ENCODE data around the gene DIAPH3. TPM values are rescaled to one million over a fixed set of nuclear protein-coding genes. Genes with fewer than 3 reads are reported as not detected.

DIAPH3 gene
- total RNA-seq, 1 donor, result 0.54 TPM

GRCh38 chr13:59801107-59801880 is 362.4 kb downstream of the DIAPH3 start:
- DNase-seq (ENCODE audit: low read depth in 2 of 3, low spot score in 2 of 3), result no peak

GRCh38 chr13:59793107-59793506 is 370.6 kb downstream of the DIAPH3 start:
- DNase-seq (ENCODE audit: low read depth in 2 of 3, low spot score in 2 of 3), result no peak

DNA sequence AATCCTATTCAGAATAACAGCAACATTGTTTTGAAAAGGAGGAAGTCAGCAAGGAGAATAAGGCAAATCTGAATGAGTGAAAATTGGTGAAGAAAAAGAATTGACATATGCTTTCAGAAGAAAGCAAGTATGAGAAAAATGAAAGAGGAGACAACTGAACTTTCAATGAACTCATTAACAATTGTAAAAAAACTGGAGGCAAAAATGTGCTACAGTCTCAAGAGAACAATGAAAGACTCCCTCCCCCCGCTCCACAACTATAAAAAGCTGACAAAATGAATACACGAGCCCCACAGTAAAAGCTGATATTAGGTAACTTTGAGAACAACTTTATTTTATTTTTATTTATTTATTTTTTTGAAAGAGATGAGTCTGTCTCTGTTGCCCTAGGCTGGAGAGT is 373.1 kb downstream of the DIAPH3 start:
- no peak for DNase-seq (ENCODE audit: low read depth in 2 of 3, low spot score in 2 of 3)

DNA sequence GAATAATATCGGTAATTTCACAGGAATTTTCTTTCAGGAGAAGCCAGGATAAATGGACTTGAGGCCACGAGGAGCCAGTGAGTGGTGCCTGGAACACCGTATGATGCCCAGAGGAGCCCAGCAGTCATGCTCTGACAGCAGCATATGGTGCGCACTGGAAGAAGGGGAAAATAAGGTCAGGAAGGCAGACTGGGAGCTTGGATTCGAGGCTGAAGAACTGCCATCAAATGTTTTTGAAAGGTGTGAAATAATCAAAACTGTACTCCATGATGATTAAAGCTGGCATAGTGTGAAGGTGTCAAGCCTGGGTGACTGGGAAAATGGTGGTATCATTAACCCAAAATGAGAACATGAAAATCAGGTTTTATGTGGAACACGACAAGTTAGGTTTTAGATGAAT is 374.2 kb downstream of the DIAPH3 start:
- DNase-seq (ENCODE audit: low read depth in 2 of 3, low spot score in 2 of 3), result no peak

DNA sequence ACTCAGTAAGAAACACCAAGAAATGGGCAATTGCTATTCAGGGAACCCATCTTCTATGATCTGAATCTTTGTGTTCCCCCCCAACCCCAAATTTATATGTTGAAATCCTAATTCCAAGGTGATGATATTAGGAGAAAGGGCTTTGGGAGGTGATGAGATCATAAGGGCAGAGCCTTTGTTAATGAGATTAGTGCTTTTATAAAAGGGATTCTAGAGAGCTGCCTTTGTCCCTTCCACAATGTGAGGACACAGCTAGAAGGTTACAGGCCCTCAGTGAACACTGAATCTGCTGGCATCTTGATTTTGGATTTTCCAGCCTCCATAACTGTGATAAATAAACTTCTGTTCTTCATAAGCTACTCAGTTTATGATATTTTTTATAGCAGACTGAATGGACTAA is 376.0 kb downstream of the DIAPH3 start:
- DNase-seq (ENCODE audit: low read depth in 2 of 3, low spot score in 2 of 3), result no peak

GRCh38 chr13:59782696-59783095 is 381.0 kb downstream of the DIAPH3 start:
- DNase-seq (ENCODE audit: low read depth in 2 of 3, low spot score in 2 of 3), result no peak

DNA sequence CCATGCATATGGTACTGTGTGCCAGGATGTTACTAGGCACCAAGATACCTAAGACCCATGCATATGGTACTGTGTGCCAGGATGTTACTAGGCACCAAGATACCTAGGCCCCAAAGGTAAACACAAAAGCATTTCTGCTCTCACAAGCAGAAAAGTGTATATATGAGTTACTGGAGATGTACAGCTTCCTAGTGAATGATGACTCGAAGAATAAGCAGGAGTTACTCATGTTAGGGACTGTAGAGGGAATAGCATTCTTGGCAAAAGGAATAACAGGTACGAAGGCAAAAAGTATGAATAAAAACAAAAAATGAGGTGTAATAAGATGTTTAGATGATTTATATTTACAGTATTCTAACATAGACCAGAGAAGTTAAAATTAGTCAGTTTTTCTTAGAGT is 383.7 kb downstream of the DIAPH3 start:
- no peak for DNase-seq (ENCODE audit: low read depth in 2 of 3, low spot score in 2 of 3)

DNA sequence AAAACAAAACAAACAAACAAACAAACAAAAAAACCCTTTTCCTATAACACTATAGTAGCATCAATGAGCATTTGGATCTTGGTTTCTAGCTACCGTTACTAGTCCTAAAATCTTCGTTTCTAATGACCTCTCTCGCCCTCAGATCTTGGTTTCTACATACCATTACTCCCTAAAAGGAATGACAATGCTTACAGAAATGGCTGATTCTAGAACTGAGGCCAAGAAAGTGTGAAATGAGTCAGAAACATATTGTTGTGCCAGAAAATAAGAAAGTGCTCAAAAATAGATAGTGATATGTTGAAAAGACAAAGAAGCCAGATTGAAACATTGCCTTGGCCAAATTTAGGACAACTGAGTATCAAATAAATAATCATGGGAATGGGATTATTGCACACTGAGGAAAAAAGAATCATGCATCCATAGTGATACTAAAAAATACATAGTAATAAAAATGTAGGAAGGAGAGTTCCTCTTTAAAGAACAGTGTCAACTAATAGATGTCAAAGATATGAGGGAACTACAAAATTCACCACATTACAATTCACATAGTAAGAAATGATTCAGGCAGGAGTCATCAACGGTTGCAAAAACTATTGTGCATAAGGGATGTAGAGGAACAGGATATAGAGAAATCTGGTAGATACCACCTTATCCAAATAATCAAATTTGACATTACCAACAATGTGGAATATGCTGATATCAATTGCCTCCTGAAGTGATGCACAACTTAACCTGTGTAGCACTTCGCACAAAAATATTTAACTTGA is 386.6 kb downstream of the DIAPH3 start:
- no peak for DNase-seq (ENCODE audit: low read depth in 2 of 3, low spot score in 2 of 3)

- DNase-seq (ENCODE audit: low read depth in 2 of 3, low spot score in 2 of 3), result no peak
These were observed 389.2 kb downstream of the DIAPH3 start for GRCh38 chr13:59774491-59774971.

GRCh38 chr13:59771272-59771671 is 392.5 kb downstream of the DIAPH3 start:
- peak in 2 of 3 donors; percentile 0 to 3 for DNase-seq (ENCODE audit: low read depth in 2 of 3, low spot score in 2 of 3)

GRCh38 chr13:59770451-59770850 is 393.3 kb downstream of the DIAPH3 start:
- DNase-seq (ENCODE audit: low read depth in 2 of 3, low spot score in 2 of 3), result no peak

DNA sequence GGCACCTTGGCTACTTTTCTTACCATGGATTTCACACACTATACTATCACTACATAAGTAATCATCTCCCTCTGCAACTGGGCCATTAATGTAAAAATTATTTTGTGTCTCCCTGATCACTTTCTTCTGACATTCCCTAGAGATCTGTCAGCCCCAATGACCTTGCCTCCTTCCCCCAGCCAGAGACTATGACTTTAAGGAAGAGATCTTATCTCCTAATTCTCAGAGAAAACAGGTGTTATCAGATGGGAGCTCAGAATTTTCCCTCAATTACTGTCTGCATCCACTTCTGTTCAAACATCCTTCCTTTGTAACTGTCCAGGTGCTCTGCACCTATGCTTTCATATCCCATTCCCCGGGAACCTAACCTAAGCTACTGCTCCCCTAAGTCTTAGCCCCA is 397.5 kb downstream of the DIAPH3 start:
- no peak for DNase-seq (ENCODE audit: low read depth in 2 of 3, low spot score in 2 of 3)

GRCh38 chr13:59755632-59756290 is 408.0 kb downstream of the DIAPH3 start:
- DNase-seq (ENCODE audit: low read depth in 2 of 3, low spot score in 2 of 3), result no peak

GRCh38 chr13:59754411-59754810 is 409.3 kb downstream of the DIAPH3 start:
- no peak for DNase-seq (ENCODE audit: low read depth in 2 of 3, low spot score in 2 of 3)

GRCh38 chr13:59750860-59751259 is 412.9 kb downstream of the DIAPH3 start:
- DNase-seq (ENCODE audit: low read depth in 2 of 3, low spot score in 2 of 3), result no peak

- no peak for DNase-seq (ENCODE audit: low read depth in 2 of 3, low spot score in 2 of 3)
These were observed 415.7 kb downstream of the DIAPH3 start for GRCh38 chr13:59748046-59748445.

- no peak for DNase-seq (ENCODE audit: low read depth in 2 of 3, low spot score in 2 of 3)
These were observed 416.2 kb downstream of the DIAPH3 start for GRCh38 chr13:59747529-59747928.

GRCh38 chr13:59746291-59746962 is 417.3 kb downstream of the DIAPH3 start:
- DNase-seq (ENCODE audit: low read depth in 2 of 3, low spot score in 2 of 3), result no peak

DNA sequence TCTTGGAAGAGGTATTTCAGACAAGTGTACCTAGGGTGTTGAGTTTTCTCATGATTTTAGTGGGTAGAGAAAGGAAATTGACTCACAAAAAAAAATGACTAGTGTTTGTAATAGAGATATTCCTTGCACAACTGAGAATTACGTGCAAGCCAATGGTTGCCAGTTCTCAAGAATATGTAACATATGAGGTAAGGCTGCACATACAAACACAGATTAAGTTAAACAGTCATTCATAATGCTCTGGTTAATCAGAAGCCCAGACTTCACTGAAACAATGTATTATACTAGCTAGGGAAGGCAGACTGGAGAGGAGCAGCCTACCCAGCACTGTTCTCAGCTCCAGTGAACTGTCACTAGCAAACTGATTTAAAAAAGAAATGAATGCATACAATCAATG is 418.3 kb downstream of the DIAPH3 start:
- no peak for DNase-seq (ENCODE audit: low read depth in 2 of 3, low spot score in 2 of 3)

DNA sequence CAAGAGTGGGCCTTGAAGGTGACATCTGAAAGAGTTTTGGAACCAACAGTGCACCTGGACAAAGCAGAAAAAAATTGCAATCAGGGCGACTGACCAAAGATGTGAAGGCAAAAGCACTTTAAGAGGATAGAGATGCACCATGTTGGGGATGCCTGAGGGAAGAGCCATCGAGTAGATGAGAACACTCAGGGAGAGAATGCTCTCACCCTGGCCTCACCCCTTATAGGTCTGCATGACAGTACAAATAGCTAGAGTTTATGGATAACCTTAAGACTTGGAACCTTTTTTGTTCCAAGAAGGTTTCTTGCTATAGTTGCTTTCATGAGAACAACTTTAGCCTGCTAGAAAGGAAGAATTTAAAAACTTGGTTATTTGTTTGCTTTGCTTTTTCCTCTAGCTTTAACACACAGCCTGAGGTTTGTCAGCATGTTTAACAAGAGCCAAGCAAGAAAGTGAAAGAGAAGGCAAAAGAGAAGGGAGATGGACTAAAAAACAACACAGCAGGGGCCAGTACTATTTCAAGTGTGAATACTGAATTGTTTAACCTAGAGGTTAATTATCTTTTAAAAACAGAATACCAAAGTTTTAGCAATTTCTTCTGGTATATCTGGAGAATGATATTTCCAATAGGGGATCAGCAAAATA is 418.9 kb downstream of the DIAPH3 start:
- DNase-seq (ENCODE audit: low read depth in 2 of 3, low spot score in 2 of 3), result no peak
